Activated CD4-positive, alpha-beta T cell treated with anti-CD3 and anti-CD28 coated beads, Interleukin-2, amount 50 U/mL, for 4 hours (primary cell): ENCODE results near the gene KLHL13.
"Not testable (repeated sequence)": the region's sequence is repeated elsewhere in the genome, so short reads cannot be mapped to it uniquely, and the experiment has no call there.

Experiments used
- DNase-seq, 2 experiments: peaks; one replicate each; pipeline ENCODE4 v3.0.0-alpha.2; 2020

Gene KLHL13

GRCh38 chrX:117989512-117989911, 127.1 kb downstream of the KLHL13 start:
- DNase-seq, result no peak

DNA sequence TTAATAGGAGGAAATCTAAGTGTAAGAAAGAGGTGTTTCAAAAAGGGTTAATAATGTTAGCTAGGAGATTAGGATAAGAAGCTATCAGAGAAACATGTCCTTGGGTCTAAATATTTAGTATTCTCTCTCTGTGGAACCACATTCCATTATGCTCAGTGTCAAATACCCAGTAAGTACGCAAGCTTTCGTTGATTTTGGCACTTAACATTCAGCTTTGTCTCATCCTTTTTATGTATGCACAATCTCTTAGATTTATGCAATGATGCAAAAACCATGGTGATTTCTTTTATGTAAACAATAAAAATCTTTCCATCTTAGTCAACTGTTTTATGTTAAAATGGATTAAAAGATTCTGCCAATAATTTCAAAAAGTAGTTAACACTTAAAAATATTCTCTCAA, 129.2 kb downstream of the KLHL13 start:
- DNase-seq, result no peak

DNA sequence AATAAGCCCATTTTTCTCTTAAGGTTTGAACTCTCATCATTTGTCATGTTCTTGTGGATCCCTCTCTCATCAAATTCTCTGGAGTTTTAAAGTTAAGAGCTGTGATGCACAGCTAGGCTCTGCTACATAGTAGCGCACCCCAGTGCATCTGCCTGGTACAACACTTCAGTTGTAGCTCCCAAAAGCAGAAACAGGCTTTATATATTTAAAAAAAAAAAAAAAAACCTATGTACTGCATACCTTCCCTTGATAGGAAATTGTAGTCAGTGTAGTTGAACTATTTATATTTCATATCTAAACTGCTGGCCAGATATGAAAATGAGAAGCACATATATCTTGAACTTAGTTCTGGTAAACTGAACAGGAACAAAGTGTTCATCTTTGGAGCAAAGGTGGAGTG, 131.4 kb downstream of the KLHL13 start:
- no peak for DNase-seq

GRCh38 chrX:117982694-117983392, 133.8 kb downstream of the KLHL13 start:
- no peak for DNase-seq

GRCh38 chrX:117978402-117978801, 138.2 kb downstream of the KLHL13 start:
- DNase-seq, result no peak

- no peak for DNase-seq
Measured at GRCh38 chrX:117977526-117977925, 139.1 kb downstream of the KLHL13 start.

DNA sequence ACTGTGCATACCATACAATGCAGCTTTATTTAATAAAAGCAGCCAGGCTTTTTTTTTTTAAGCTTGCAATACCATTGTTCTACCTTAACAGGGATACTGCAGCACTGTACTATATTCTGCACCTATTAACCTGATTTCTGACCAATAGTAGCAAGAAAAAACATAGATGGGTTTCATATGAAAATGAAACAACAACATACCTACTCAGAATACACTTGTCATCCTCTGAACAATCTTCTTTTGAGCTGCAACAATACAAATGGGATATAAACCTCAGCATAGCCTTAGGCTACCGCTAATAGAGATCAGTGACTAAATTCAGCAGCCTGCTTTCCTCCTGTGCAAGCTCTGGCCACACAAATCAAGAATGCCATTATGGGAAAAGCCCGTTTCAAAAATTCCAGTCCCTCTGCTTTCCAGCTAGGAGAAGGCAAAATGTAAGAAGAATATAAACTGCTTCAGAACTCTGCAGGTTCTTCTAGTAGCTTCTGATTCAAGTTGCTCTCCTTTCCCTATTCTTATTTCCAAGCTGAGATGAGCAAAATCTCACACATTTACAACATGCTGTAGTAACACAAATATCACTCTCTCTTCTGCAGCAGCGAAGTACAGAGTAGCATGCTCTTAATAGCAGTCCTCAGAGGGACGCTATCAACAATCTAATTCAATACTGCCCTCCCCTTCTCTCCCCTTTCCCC, 143.4 kb downstream of the KLHL13 start:
- no peak for DNase-seq

DNA sequence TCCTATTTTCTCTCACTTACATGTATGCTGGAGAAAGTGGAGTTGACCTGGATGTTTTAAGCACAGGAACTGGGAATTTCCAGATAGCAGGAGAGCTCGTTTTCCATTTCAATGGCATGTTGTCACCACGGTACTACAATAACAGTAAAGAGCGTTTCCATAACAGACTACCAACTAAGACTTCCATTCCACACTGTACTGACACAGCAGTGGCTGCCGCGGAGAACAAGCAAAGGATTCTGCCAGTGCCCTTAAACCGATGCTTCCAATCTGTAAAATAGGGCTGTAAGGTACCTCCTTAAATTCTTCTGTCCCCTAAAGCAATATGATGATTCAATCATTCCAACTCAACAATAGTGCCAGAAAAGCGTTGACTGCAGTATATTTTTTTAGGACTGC, 143.9 kb downstream of the KLHL13 start:
- no peak for DNase-seq

- no peak for DNase-seq
Measured at GRCh38 chrX:117969782-117970181, 146.8 kb downstream of the KLHL13 start.

- no peak for DNase-seq
Measured at GRCh38 chrX:117969328-117969727, 147.3 kb downstream of the KLHL13 start.

GRCh38 chrX:117959045-117959444, 157.6 kb downstream of the KLHL13 start:
- DNase-seq, result no peak

- no peak for DNase-seq
Measured at GRCh38 chrX:117957128-117957527, 159.5 kb downstream of the KLHL13 start.

- DNase-seq, result not testable (repeated sequence)
Measured at GRCh38 chrX:117939296-117939695, 177.3 kb downstream of the KLHL13 start.

DNA sequence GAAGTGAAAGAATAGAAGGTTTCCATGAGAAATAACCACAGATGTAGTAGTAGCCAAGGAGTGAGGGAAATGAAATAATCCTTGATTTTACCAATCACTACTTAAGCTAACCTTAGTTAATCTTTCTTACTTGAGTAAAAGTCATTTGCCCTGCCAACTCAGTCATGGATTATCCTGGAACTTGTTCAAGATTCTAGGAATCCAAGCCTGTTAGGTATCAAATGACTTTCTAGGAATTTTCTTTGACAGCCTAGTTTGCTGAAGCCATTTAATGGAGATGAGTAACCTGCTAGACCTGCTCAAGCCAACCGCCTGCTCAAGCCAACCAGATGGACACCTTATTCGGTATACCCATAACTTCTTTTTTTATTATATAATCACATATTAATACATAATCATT, 180.5 kb downstream of the KLHL13 start:
- no peak for DNase-seq

DNA sequence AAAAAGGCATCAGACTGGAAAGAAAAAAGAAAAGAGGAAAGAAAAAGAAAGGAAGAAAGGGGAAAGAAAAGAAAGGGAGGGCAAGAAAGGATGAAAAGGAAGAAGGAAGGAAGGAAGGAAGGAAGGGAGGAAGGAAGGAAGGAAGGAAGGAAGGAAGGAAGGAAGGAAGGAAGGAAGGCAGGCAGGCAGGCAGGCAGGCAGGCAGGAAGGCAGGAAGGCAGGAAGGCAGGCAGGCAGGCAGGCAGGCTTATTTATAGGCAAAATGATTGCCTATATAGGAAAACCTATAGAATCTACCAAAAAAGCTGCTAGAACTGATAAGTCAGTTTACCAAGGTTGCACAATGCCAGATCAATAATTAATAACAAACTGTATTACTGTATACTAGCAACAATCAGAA, 186.5 kb downstream of the KLHL13 start:
- DNase-seq, result not testable (repeated sequence)

GRCh38 chrX:117919755-117920154, 196.9 kb downstream of the KLHL13 start:
- no peak for DNase-seq

DNA sequence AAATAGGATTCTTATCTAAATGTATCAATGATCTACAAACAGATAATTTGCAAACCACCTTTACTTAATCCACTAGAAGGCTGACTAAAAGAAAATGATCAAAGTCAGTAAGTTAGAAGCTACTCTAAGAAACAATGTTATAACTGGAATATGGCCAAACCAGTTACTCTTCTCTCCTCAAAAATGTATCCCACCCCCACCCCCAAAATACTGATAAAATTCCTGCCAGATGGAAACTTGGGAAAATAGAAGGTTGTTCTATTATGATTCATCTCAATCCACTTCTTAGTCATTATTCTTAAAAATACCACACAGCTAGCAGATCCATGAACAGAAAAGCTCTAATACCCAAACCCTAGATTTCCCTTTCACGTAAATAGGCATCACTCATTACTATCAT, 206.4 kb downstream of the KLHL13 start:
- DNase-seq, result no peak

GRCh38 chrX:117898226-117898625, 218.4 kb downstream of the KLHL13 start:
- no peak for DNase-seq

- DNase-seq, result no peak
Measured at GRCh38 chrX:117895418-117895817, 221.2 kb downstream of the KLHL13 start.

DNA sequence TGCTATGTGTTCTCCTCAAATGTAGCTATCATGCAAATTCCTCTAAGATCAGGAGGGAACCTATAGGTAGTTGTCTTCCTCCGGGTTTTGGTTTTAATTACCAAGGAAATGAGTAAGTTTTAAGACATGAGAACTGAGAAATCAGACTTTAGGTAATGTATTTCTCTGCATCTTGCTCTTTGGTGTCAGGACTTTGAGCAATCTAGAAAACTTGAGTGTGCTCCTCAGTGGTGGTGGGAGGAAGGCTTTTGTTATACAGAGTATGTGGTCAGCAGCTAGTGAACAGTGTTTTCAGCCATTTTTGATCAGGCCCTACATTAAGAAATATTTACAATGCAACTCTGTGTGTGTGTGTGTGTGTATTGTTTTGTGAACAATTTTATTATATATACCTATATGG, 224.1 kb downstream of the KLHL13 start:
- no peak for DNase-seq

DNA sequence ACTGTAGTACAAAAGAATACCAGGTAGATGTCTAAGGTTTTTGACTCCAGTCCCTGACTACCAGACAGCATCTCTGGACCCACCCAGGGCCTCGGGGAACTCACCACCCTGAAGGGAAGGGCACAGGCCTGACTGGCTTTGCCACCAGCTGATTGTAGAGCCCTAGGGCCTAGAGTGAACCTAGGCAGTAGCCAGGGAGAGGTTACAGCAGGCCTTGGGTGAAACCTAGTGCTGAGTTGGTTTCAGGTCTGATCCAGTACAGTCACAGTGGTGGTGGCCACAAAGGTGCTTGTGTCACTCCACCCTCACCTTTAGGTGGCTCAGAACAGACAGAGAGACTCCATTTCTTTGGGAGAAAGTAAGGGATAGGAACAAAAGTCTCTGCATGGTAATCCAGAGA, 244.8 kb downstream of the KLHL13 start:
- no peak for DNase-seq

- DNase-seq, result no peak
Measured at GRCh38 chrX:117860517-117860916, 256.1 kb downstream of the KLHL13 start.

GRCh38 chrX:117854806-117855205, 261.8 kb downstream of the KLHL13 start:
- no peak for DNase-seq

GRCh38 chrX:117851025-117851424, 265.6 kb downstream of the KLHL13 start:
- no peak for DNase-seq
